ENCODE measurements around the gene TAF1B.
A peak's percentile ranks its signal among the peaks of the same experiment; 100 is the strongest.

Gene TAF1B

DNA sequence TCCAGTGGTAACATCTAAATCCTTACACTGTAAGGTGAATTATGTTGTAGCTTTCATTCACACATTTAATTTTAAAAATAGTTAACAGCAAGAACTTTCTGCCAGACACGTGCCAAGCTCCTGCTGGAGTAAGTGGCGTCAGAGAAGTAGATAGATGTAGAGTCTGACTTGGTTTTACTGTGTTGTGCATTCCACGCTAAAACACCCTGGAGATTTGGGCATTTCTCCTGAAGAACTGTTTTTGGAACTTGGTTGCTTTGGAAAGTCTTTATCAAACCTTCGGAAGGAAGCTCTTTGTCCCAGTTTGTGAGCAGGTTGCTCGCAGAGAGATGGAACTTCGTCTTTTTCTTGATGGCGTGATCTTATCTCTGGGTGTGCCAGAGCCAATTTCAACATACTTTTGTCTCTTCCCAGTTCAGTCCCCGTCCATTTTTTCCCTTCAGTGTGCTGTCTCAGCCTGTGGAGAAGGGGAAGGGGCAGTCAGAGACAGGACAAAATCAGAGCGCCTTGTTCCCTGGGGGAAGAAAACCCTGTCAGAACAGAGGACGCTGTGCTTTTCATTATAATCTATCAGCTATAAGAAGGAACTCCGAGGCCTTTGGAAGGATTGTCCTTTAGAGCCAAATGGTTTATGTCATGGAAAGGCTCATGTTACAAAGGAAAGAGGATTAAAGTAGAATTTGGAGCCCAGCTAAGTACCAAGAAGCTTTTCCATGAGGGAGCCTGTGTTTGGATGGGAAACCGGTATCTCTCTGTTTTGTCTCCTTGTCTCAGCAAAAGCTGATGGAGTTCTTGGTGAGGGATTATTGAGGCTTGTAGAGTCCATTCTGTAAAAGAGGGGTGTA lies 127.1 kb downstream of the TAF1B start:
- no peak for DNase-seq

DNA sequence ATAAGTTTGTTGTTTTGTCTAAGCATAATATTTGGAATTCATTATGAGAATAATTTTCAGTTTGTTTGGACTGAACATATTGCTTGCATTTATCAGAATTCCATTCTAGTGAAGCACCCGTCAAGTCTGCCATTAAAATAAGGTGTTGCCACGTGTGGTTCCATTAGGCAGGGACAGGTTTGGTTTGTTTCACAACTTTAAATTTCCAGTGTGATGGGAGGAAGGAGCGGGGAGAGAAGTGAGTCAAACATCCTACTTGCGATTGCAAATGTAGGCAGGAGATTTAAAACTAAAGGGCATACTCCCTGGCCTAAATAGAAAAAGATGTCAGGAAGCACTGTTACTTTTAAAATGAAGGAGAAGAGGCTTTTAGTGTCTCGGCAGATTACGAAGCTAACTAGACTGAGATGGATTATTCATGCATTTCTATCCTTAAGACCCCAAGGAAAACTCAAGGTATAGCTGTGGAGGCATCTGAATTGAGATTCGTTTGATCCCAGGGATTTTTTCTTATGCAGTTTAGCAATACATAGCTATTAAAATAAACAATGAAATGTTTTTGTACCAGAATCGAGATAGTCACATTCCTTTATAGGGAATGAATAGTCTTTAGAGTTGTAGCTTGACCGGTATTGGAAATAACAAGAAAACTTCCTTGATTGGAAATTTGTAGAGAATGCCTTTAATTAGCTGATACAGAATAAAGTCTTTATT lies 128.0 kb downstream of the TAF1B start:
- no peak for DNase-seq

DNA sequence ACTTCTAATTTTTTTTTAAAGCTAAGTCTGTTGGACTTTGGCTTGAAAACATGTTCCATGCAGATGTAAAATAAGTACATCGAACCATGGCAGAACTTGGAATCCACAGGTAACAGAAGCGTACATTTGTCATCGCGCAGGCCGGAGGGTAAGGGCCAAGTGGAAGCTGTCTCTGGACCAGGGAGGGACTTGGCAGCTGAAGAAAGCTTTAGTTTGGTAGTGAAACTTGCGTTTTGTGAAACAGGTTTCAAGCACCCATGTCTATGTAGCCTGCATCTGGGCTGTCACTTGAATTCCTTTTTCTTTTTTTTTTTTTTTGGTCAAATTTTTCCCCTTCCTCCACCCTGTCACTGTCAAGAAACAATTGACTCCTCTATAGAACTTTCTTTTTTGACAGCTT lies 128.6 kb downstream of the TAF1B start:
- no peak for DNase-seq

DNA sequence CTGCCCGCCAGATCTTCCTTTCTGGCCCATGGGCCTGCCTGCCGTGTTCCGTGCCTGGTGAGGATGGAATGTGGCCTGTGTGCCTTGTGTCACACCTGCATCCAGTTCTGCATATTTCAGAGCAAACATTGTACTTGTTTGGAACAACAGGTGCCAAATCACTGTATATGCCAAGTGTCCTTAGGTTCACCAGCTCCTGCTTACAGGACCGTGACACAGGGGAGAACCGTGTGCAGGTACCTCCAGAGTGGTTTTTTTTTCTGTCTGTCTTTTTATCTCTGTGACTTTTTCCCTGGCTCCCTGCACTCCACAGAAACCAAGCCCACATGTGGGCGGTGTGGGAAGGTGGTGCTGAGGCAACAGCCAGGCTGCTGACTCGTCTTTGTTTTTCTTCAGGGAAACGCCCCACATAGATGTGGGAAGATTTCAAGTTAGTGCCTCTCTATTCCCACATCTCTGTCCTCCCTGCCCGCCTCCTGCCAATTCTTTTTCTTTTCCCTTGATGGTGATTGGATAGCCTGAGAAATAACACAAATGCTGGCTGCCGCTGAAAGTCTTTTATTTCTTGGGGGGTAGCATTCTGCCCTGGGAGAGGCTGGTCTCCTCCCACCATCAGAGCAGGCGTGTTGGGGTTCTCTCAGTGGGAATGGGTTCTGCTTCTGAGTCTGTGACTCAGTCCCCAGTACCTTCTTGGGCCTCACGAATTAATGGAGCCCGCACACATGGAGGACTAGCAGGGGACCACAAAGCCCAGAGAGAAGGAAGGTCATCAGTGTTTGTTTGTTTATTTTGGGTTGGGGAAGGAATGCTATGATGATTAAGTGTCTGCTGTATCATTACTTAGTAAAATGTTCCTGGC lies 129.6 kb downstream of the TAF1B start:
- DNase-seq, result no peak

DNA sequence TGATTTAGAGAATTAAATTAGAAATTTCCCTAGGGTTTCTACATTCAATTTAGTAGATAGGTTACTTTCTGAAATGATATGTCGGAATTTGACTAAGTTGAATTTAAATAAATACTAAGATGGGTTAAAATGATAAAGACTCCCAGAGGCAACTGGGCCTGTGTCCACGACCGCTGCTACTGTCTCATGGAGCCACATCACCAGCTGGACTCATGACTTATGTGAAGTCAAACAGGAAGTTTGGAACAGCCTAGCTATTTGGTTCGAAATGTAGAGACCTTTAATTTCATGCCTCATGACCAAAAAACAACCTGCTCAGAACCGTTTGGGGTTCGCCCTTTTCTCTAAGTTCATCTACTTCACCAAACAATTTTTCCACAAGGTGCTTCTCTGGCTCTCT lies 130.4 kb downstream of the TAF1B start:
- no peak for DNase-seq

DNA sequence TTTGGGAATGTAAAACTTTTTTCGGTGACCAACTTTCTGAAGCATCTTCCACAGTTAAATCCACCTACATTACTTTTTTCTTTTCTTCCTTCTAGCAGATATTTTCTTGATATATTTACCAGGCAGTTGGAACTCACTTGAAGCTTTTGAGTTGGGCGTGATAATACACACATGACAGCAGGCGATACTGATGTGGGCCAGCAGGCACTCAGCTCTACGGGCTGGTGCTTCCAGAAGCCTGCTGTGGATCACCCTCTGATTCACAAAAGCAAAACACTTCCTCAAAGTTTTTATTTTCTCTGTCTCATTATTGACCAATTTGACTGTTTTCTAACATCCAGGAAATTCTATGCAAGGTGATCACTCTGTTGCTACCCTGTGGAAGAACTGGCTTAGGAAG lies 131.1 kb downstream of the TAF1B start:
- no peak for DNase-seq

DNA sequence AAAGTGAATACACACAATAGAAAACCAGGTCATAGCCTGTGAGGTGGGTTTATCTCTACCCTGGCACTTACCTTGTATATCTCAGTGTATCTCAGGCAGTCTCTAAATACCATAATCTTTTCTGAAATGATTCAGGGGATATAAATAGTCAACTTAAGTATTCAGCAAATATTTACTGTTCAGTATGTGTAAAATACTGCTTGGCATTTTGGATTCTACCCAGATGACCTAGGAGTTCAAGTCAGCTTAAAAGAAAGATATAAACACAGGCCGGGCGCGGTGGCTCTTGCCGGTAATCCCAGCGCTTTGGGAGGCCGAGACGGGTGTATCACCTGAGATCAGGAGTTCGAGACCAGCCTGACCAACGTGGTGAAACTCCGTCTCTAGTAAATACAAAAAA lies 132.1 kb downstream of the TAF1B start:
- DNase-seq, result no peak

DNA sequence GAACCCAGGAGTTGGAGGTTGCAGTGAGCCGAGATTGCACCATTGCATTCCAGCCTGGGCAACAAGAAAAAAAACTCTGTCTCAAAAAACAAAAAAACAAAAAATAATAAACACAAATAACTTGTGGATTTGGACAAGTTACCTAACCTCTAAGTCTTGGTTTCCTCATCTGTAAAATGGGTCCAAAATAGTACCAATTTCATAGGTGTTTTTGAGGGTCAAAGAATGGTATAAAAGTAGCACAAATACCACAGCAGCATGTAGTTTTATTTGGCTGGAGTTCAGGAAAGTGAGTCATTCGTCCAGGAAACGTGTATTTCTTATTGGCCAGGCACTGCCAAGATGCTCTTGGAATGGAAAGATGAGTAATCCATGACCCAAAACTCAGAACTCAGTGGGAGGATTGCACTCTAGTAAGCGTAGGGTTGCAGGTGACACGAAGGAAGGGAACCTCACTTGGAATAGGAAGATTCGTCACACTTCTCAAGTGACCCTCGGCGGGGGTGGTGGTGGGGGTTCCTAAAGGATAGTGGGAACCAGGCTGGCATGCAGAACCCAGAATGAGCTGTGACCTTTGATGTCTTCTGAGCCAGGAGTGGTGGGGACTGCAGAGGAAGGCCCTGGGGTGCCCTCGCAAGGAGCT lies 132.7 kb downstream of the TAF1B start:
- peak; percentile 83 to 90 for DNase-seq

DNA sequence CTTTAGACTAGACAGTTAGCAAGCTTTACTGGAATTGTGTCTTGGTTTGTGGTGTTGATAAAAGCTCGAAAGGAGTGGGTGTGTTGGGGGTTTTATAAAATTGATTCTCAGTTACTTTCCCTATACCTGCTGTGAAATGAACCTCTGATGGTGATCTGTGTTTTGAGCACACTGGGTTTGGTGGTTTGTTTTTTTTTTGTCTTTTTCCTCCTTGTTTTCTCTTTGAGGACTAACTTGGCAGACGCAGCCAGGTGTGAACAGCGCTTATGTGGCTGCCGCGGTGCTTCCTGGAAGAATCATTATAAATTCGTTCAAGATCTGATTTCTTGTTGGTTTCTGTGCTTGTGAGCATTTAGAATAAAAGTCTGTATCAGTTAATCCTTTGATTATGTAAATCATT lies 136.7 kb downstream of the TAF1B start:
- no peak for DNase-seq

DNA sequence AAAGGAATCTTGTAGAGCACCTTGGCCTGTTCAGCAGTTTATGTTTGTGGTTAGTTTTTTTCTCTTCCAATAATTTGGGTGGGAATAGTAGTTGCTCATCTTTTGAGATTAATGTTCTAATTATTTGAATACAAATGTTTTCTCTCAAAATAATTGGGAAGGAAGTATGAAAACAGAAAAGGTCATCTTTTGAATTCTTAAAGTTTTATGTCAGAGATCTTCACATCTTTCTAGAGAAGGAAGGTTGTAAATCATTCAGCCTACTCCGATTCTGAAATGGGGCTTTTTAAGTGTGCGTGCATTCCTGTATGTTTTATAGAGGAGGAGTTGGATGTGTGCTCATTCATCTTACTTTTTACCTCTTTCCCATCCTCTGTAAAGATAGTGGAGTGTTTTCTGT lies 137.2 kb downstream of the TAF1B start:
- no peak for DNase-seq

DNA sequence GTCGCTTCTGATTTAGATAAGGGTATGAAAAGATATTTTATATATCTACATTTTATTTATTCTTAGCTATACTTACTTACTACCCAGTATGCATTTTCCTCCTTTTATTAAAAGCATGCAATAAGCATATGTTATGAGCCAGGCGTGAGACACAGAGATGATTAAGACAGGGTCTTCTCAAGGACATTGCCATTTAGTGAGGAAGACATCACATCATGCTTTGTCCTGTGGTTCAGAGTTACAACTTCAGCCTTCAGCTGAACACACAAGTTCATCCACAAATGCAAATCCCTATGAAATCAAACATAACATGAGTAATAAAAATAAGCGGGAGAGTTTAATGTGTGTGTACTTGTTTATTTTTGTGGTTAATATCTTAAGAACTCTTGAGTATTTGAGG lies 138.4 kb downstream of the TAF1B start:
- DNase-seq, result no peak

DNA sequence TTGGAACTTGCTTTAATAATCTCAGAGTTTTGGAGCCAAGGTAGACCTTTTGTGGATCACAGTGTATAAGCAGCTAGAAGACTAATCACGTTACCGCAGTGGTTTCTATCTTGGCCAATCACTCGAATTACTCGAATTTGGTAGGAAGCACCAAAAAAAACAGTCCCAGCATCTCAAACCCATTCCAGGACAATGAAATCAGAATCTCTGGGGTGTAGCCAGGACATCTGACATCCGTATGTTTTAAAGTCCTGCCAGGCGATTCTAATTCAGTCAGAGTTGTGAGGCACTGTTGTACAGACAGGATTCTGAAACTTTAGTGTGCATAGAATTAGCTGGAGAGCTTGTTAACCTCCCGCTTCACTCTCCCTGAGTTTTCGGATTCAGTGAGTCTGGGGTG lies 139.0 kb downstream of the TAF1B start:
- no peak for DNase-seq

DNA sequence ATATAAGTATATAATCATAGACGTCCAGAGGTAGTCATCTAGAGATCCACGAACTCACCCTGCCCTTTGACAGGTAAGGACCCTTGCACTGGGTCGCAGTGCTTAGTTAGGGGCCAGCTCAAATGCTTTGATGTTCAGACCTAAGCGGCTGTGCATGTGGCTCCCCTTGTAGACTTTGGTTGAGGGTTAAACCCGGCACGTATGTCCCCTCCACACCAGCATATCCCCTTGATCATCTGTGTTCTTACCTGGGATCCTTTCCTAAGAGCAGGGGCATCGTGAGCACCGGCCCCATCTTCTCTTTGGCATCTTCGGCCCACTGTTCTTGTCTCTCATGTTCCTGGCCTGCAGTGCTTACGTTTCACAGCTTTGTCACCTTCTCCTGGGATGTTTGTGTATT lies 139.6 kb downstream of the TAF1B start:
- DNase-seq, result no peak

DNA sequence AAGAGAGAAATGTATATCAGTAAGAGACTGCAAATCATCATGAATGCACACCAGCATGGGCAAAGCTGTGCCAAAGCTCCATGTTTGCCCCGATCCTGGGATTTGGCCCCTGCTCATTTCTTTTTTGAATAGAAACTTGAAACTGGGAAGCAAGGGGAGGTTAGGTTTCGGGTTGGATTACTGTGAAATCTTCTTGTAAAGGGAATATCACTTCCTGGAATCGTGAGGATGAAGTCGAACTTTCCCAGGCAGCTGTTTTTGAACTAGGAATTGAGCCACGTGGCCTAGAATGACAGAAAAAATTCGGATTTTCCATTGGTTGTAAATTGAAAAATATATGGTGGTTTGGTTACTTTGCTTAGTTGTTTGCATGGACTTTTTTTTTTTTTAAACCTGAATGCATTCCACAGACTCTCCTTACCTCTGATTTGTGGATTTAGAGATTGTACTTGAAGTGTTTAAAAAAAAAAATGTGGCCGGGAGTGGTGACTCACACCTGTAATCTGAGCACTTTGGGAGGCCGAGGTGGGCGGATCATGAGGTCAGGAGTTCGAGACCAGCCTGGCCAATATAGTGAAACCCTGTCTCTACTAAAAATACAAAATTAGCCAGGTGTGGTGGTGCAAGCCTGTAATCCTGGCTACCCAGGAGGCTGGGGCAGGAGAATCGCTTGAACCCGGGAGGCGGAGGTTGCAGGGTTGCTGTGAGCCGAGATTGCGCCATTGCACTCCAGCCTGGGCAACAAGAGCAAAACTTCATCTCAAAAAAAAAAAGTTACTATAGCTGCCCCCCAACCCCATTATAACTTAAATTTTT lies 140.3 kb downstream of the TAF1B start:
- DNase-seq, result no peak
